ENCODE measurements around the gene ENKD1. TPM values are rescaled to one million over a fixed set of nuclear protein-coding genes. Genes with fewer than 3 reads are reported as not detected.

Gene ENKD1
- total RNA-seq, 1 experiment from 2014 or later = 13.6 TPM

GRCh38 chr16:67651039-67651438 lies 15.5 kb downstream of the ENKD1 start:
- no peak for DNase-seq (ENCODE audit: low read depth)

GRCh38 chr16:67650023-67650422 lies 16.5 kb downstream of the ENKD1 start:
- no peak for DNase-seq (ENCODE audit: low read depth)

- peak; percentile 34 for DNase-seq (ENCODE audit: low read depth)
Observed at GRCh38 chr16:67649494-67649931, 17.0 kb downstream of the ENKD1 start.

- DNase-seq (ENCODE audit: low read depth) = no peak
Observed at GRCh38 chr16:67648764-67649407, 17.7 kb downstream of the ENKD1 start.

- DNase-seq (ENCODE audit: low read depth) = no peak
Observed at GRCh38 chr16:67648088-67648763, 18.3 kb downstream of the ENKD1 start.

GRCh38 chr16:67647681-67648080 lies 18.9 kb downstream of the ENKD1 start:
- DNase-seq (ENCODE audit: low read depth) = no peak

- no peak for DNase-seq (ENCODE audit: low read depth)
Observed at GRCh38 chr16:67647111-67647651, 19.4 kb downstream of the ENKD1 start.

GRCh38 chr16:67645397-67646121 lies 21.0 kb downstream of the ENKD1 start:
- no peak for DNase-seq (ENCODE audit: low read depth)

GRCh38 chr16:67644038-67644437 lies 22.5 kb downstream of the ENKD1 start:
- no peak for DNase-seq (ENCODE audit: low read depth)

- no peak for DNase-seq (ENCODE audit: low read depth)
Observed at GRCh38 chr16:67641779-67642708, 24.5 kb downstream of the ENKD1 start.

GRCh38 chr16:67637625-67638024 lies 28.9 kb downstream of the ENKD1 start:
- DNase-seq (ENCODE audit: low read depth) = no peak

GRCh38 chr16:67636713-67637112 lies 29.8 kb downstream of the ENKD1 start:
- no peak for DNase-seq (ENCODE audit: low read depth)

- DNase-seq (ENCODE audit: low read depth) = no peak
Observed at GRCh38 chr16:67632415-67633172, 34.0 kb downstream of the ENKD1 start.

GRCh38 chr16:67628216-67628615 lies 38.3 kb downstream of the ENKD1 start:
- no peak for DNase-seq (ENCODE audit: low read depth)

- DNase-seq (ENCODE audit: low read depth) = no peak
Observed at GRCh38 chr16:67613808-67614207, 52.7 kb downstream of the ENKD1 start.

Other genes starting within 250 kb of the ENKD1 start
- gene HSD11B2, start 235.6 kb downstream of the ENKD1 start, total RNA-seq (2014; rRNA removed; shearing (Covaris generic)) = not detected in 2 replicates
- gene ATP6V0D1, start 185.6 kb downstream of the ENKD1 start, total RNA-seq (2014; rRNA removed; shearing (Covaris generic)) = 121 and 141 TPM in 2 replicates
- not detected in 2 replicates for gene AGRP, start 183.2 kb downstream of the ENKD1 start, total RNA-seq (2014; rRNA removed; shearing (Covaris generic))
- gene RIPOR1, start 137.9 kb downstream of the ENKD1 start, total RNA-seq (2014; rRNA removed; shearing (Covaris generic)) = 9.0 and 11.5 TPM in 2 replicates
- 27.9 and 29.6 TPM in 2 replicates for gene CTCF, start 104.2 kb downstream of the ENKD1 start, total RNA-seq (2014; rRNA removed; shearing (Covaris generic))
- gene CARMIL2, start 21.6 kb downstream of the ENKD1 start, total RNA-seq (2014; rRNA removed; shearing (Covaris generic)) = 0.10 and 0.12 TPM in 2 replicates
- gene ACD, start 6.5 kb downstream of the ENKD1 start, total RNA-seq (2014; rRNA removed; shearing (Covaris generic)) = 42.8 and 47.2 TPM in 2 replicates
- 1.6 and 1.9 TPM in 2 replicates for gene PARD6A, start 5.8 kb downstream of the ENKD1 start, total RNA-seq (2014; rRNA removed; shearing (Covaris generic))
- gene C16orf86, start 64 bp upstream of the ENKD1 start, total RNA-seq (2014; rRNA removed; shearing (Covaris generic)) = 6.4 and 7.5 TPM in 2 replicates
- gene GFOD2, start 52.6 kb upstream of the ENKD1 start, total RNA-seq (2014; rRNA removed; shearing (Covaris generic)) = 11.1 and 12.4 TPM in 2 replicates
- 2.6 and 2.9 TPM in 2 replicates for gene RANBP10, start 139.8 kb upstream of the ENKD1 start, total RNA-seq (2014; rRNA removed; shearing (Covaris generic))
- 0.49 TPM in 1 of 2 replicates, not detected in the other for gene TSNAXIP1, start 140.1 kb upstream of the ENKD1 start, total RNA-seq (2014; rRNA removed; shearing (Covaris generic))
- gene THAP11, start 175.6 kb upstream of the ENKD1 start, total RNA-seq (2014; rRNA removed; shearing (Covaris generic)) = 36.2 and 41.8 TPM in 2 replicates
- gene NUTF2, start 180.2 kb upstream of the ENKD1 start, total RNA-seq (2014; rRNA removed; shearing (Covaris generic)) = 392 and 459 TPM in 2 replicates
- 28.5 and 31.2 TPM in 2 replicates for gene CENPT, start 180.9 kb upstream of the ENKD1 start, total RNA-seq (2014; rRNA removed; shearing (Covaris generic))
- 39.7 and 42.4 TPM in 2 replicates for gene EDC4, start 206.3 kb upstream of the ENKD1 start, total RNA-seq (2014; rRNA removed; shearing (Covaris generic))
- 1.3 TPM in 1 of 2 replicates, not detected in the other for gene NRN1L, start 218.1 kb upstream of the ENKD1 start, total RNA-seq (2014; rRNA removed; shearing (Covaris generic))
- 4.7 and 5.5 TPM in 2 replicates for gene PSKH1, start 226.5 kb upstream of the ENKD1 start, total RNA-seq (2014; rRNA removed; shearing (Covaris generic))

All from RPMI7951 (cell line).